GM23248 (cell line): ENCODE measurements around the gene PEX1. TPM values are rescaled to one million over a fixed set of nuclear protein-coding genes. Genes with fewer than 3 reads are reported as not detected.

Source experiments
- DNase-seq: peaks from one replicate; pipeline ENCODE4 v3.0.0-alpha.2; 2015
- H2AFZ ChIP-seq: fragments of 200-600 bp; sonication (generic); 2 replicates; pipeline ENCODE4 v1.6.1; 2016; ENCODE audit warnings: antibody characterized with exemption
- H3F3A ChIP-seq: fragments of 200-600 bp; sonication (generic); 2 replicates; pipeline ENCODE4 v1.6.1; 2016; ENCODE audit warnings: mild to moderate bottlenecking, antibody characterized with exemption, mixed run types; ENCODE audit not compliant: insufficient read depth
- H3K27ac ChIP-seq: fragments of 200-600 bp; sonication (generic); 2 replicates; pipeline ENCODE4 v1.5.1; 2016; ENCODE audit warnings: mild to moderate bottlenecking
- H3K27me3 ChIP-seq: fragments of 200-600 bp; sonication (generic); replicated peaks from 2 replicates; pipeline ENCODE4 v1.6.1; 2016; ENCODE audit warnings: mild to moderate bottlenecking; ENCODE audit not compliant: insufficient read depth
- H3K36me3 ChIP-seq: fragments of 200-600 bp; sonication (generic); 2 replicates; pipeline ENCODE4 v1.6.1; 2016; ENCODE audit warnings: low read depth, mild to moderate bottlenecking
- H3K4me1 ChIP-seq: fragments of 200-600 bp; sonication (generic); 2 replicates; pipeline ENCODE4 v1.6.1; 2016; ENCODE audit warnings: mild to moderate bottlenecking; ENCODE audit not compliant: insufficient read depth
- H3K4me2 ChIP-seq: fragments of 200-600 bp; sonication (generic); one replicate; pipeline ENCODE4 v1.6.1; 2016; ENCODE audit warnings: mild to moderate bottlenecking; ENCODE audit not compliant: unreplicated experiment
- H3K4me3 ChIP-seq: fragments of 200-600 bp; sonication (generic); 2 replicates; pipeline ENCODE4 v1.5.1; 2016; ENCODE audit warnings: mild to moderate bottlenecking
- H3K79me2 ChIP-seq: fragments of 200-600 bp; sonication (generic); 2 replicates; pipeline ENCODE4 v1.6.1; 2016; ENCODE audit warnings: mild to moderate bottlenecking; ENCODE audit not compliant: insufficient read depth
- H3K9ac ChIP-seq: fragments of 200-600 bp; sonication (generic); 2 replicates; pipeline ENCODE4 v1.6.1; 2016; ENCODE audit warnings: mild to moderate bottlenecking
- H3K9me2 ChIP-seq: fragments of 200-600 bp; sonication (generic); 2 replicates; pipeline ENCODE4 v1.6.1; 2016; ENCODE audit warnings: mixed run types, mild to moderate bottlenecking, moderate library complexity; ENCODE audit not compliant: insufficient read depth
- H3K9me3 ChIP-seq: fragments of 200-600 bp; sonication (generic); one replicate; pipeline ENCODE4 v1.6.1; 2017; ENCODE audit warnings: low read depth
- H4K20me1 ChIP-seq: fragments of 200-600 bp; sonication (generic); 2 replicates; pipeline ENCODE4 v1.6.0; 2016; ENCODE audit not compliant: insufficient read depth
- EZH2 ChIP-seq: fragments of 200-600 bp; sonication (generic); IDR thresholded peaks from 2 replicates; pipeline ENCODE4 v1.6.1; 2018; ENCODE audit warnings: antibody characterized with exemption, mild to moderate bottlenecking; ENCODE audit not compliant: insufficient read depth, poor library complexity, severe bottlenecking
- EZH2phosphoT487 ChIP-seq: fragments of 200-600 bp; sonication (generic); IDR thresholded peaks from 2 replicates; pipeline ENCODE4 v1.6.1; 2018; ENCODE audit warnings: antibody characterized with exemption, moderate library complexity, mild to moderate bottlenecking, low read depth; ENCODE audit not compliant: insufficient read depth
- WGBS, 2 experiments: methylation state at CpG; one replicate each; pipeline ENCODE4 v1.1.6; 2015 to 2017; ENCODE audit warnings: low lambda C conversion rate in 2 of 2, low coverage in 1 of 2; ENCODE audit errors: missing lambda C conversion rate in 2 of 2; 5-methylcytosine and 5-hydroxymethylcytosine counted together
- in situ Hi-C: fragments of 300-500 bp; cut with MboI; formaldehyde crosslinking; loops from 2 replicates; pipeline ENCODE4 v1.15.0; 2020
- polyA plus RNA-seq: library from polyadenylated mRNA; unstranded; fragments of >200 nt; fragmentation: Nextera tagmentation; extraction: Ambion mirVana; gene quantifications from 2 replicates; pipeline ENCODE4 v1.2.1, GENCODE V29; 2016
- total RNA-seq: library from RNA; depleted of rRNA; stranded (reverse); fragments of >200 nt; shearing (Covaris generic); gene quantifications from 2 replicates; pipeline ENCODE4 v1.2.3, GENCODE V29; 2014; rRNA removed

The PEX1 gene
- total RNA-seq: 9.6 and 12.8 TPM in 2 replicates
- polyA plus RNA-seq: 6.4 and 6.5 TPM in 2 replicates

GRCh38 chr7:92528188-92528957 lies at the start of gene PEX1, which contains the start of gene RBM48:
Gene PEX1 (minus strand): TSS chr7:92528520. CDS start chr7:92528435, 85 bp downstream.
Gene RBM48 (plus strand): TSS chr7:92528795. CDS start chr7:92528814, 19 bp downstream.
- in situ Hi-C loops: no loop called here
- peaks cover 74% of the 10 kb centered on the region for H3K79me2 ChIP-seq

GRCh38 chr7:92576296-92576695 lies 48.0 kb upstream of the PEX1 start:
- Histone ChIP-seq H3K4me1 (no peaks in the 10 kb centered on the region), H3K9me2 (no peaks in the 10 kb centered on the region), H3K79me2 (peaks cover 65% of the 10 kb centered on the region), H3K4me2 (no peak overlapping the region), H4K20me1 (0 out of 2 replicates have a peak, but pooled peaks cover 6% of the 10 kb centered on the region), H3K27me3 (no peaks in the 10 kb centered on the region), H3K9me3 (no peaks in the 10 kb centered on the region), H3K36me3 (peaks cover 66% of the 10 kb centered on the region), H3K9ac (no peak overlapping the region), H3K4me3 (no peak overlapping the region), H3K27ac (no peak overlapping the region), H2AFZ (no peak overlapping the region), H3F3A (no peaks in the 10 kb centered on the region; the same call in 1 of the 2 replicates)
- TF ChIP-seq EZH2 (no peak), EZH2phosphoT487 (no peak)
- no peak for DNase-seq
- 97 to 100% methylated on average over 3 of the region's 3 CpGs for WGBS, 2 experiments
- in situ Hi-C loops: no loop called here

More at GRCh38 chr7:92528188-92528957, at the start of gene PEX1, which contains the start of gene RBM48:
- TF ChIP-seq EZH2: no peak
- no peak for TF ChIP-seq EZH2phosphoT487
- H3K9me3 ChIP-seq: no peaks in the 10 kb centered on the region
- H3K4me3 ChIP-seq: peak within 1 kb of the TSS; percentile 95
- H4K20me1 ChIP-seq: no peaks in the 10 kb centered on the region
- peak within 1 kb of the TSS; percentile 93 for H3K9ac ChIP-seq
- WGBS, 2 experiments: 1% methylated on average over 65 to 79 of the region's 79 CpGs
- peak within 1 kb of the TSS; percentile 93 for H3K4me2 ChIP-seq
- H3F3A ChIP-seq: 0 out of 2 replicates have a peak, but pooled peaks cover 5% of the 10 kb centered on the region
- H3K27me3 ChIP-seq: no peaks in the 10 kb centered on the region
- peaks cover 21% of the 10 kb centered on the region; the same call in 1 of the 2 replicates for H3K36me3 ChIP-seq
- H3K4me1 ChIP-seq: peaks cover 14% of the 10 kb centered on the region
- peak within 1 kb of the TSS; percentile 76 for H3K27ac ChIP-seq
- H2AFZ ChIP-seq: peak within 1 kb of the TSS; percentile 94
- no peaks in the 10 kb centered on the region for H3K9me2 ChIP-seq
- peak; percentile 100 for DNase-seq

- no peak for DNase-seq
- in situ Hi-C loops: no loop called here
- H3K4me3 ChIP-seq: no peak overlapping the region
- no peak overlapping the region for H3K4me2 ChIP-seq
- peaks cover 21% of the 10 kb centered on the region for H3K79me2 ChIP-seq
- WGBS, 2 experiments: 95% methylated on average over 4 of the region's 4 CpGs
- TF ChIP-seq EZH2: no peak
- no peak for TF ChIP-seq EZH2phosphoT487
- H3K27me3 ChIP-seq: no peaks in the 10 kb centered on the region
- no peaks in the 10 kb centered on the region for H3K4me1 ChIP-seq
- H4K20me1 ChIP-seq: no peaks in the 10 kb centered on the region
- no peaks in the 10 kb centered on the region for H3K9me2 ChIP-seq
- no peak overlapping the region for H2AFZ ChIP-seq
- no peaks in the 10 kb centered on the region for H3K9me3 ChIP-seq
- no peak overlapping the region for H3K9ac ChIP-seq
- peaks cover 60% of the 10 kb centered on the region for H3K36me3 ChIP-seq
- H3F3A ChIP-seq: peaks cover 8% of the 10 kb centered on the region; the same call in 1 of the 2 replicates
- no peak overlapping the region for H3K27ac ChIP-seq
Observed at GRCh38 chr7:92569137-92569536, 40.8 kb upstream of the PEX1 start.

DNA sequence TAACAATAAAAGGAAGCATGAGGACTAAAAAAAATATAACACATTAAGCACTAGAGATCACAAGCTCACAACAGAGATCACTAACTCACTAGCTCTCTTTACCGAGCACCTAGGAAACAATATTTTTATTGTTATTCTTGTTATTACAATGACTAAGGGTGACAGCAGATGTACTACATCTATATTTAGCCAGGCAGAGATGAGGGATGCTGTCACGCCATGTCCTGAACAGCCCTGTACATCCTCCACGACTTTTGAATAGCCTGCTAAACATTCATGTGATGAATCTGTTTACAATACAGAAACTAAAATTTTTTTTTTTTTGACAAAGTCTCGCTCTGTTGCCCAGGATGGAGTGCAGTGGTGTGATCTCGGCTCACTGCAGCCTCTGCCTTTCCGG lies 39.1 kb upstream of the PEX1 start:
- peaks cover 11% of the 10 kb centered on the region; the same call in 1 of the 2 replicates for H3F3A ChIP-seq
- H3K36me3 ChIP-seq: peaks cover 59% of the 10 kb centered on the region
- no peaks in the 10 kb centered on the region for H3K27me3 ChIP-seq
- H3K9me2 ChIP-seq: no peaks in the 10 kb centered on the region
- H3K4me1 ChIP-seq: no peaks in the 10 kb centered on the region
- no peak overlapping the region for H3K4me3 ChIP-seq
- H3K4me2 ChIP-seq: no peak overlapping the region
- TF ChIP-seq EZH2 (no peak), EZH2phosphoT487 (no peak)
- H3K79me2 ChIP-seq: peaks cover 18% of the 10 kb centered on the region
- in situ Hi-C loops: no loop called here
- no peak overlapping the region for H3K9ac ChIP-seq
- no peak overlapping the region for H2AFZ ChIP-seq
- WGBS, 2 experiments: 85 to 90% methylated on average over 6 of the region's 6 CpGs
- DNase-seq: peak; percentile 30
- H4K20me1 ChIP-seq: no peaks in the 10 kb centered on the region
- H3K27ac ChIP-seq: no peak overlapping the region
- no peaks in the 10 kb centered on the region for H3K9me3 ChIP-seq
